ENCODE results near the gene AXIN1. TPM values are rescaled to one million over a fixed set of nuclear protein-coding genes. Genes with fewer than 3 reads are reported as not detected.

The AXIN1 gene
- total RNA-seq, 1 experiment from 2014 or later, result 53.3 TPM

GRCh38 chr16:372302-372983 lies 19.9 kb upstream of the AXIN1 start:
- in situ Hi-C loops (cut with HindIII; ENCODE audit: low pct_unique_long_range_greater_than_20kb, low sequenced_read_pairs) (no loop called here), intact Hi-C loops (cut with micrococcal nuclease; ENCODE audit: unreplicated experiment) (no loop called here)
- peaks cover 17% of the 10 kb centered on the region for H3K4me1 ChIP-seq (ENCODE audit: control insufficient read depth, insufficient read depth, low read length)
- H3K36me3 ChIP-seq (ENCODE audit: control insufficient read depth, insufficient read depth, low read length), result no peaks in the 10 kb centered on the region; the same call in 1 of the 2 replicates
- ChIA-PET POLR2A (interaction anchor here (0.5 kb wide), 2 partner anchors 14 to 62 kb away, joined by 4 to 6 read pairs; no protein-coding TSS in a partner anchor), CTCF (interaction anchor here (0.5 kb wide), 1 partner anchor 10 kb away, joined by 3 read pairs; no protein-coding TSS in a partner anchor)
- no peaks in the 10 kb centered on the region for H3K27me3 ChIP-seq (ENCODE audit: control insufficient read depth, insufficient read depth, low read length)
- BruUV-seq (replicated peaks), result no TSS peak
- TF ChIP-seq SIN3A (IDR thresholded peaks at IDR 0.05; ENCODE audit: borderline replicate concordance, insufficient read depth, low read depth, low read length) (no peak), TCF7L2 (IDR thresholded peaks at IDR 0.05; ENCODE audit: low read depth, low read length) (no peak), REST (IDR thresholded peaks at IDR 0.05; ENCODE audit: insufficient read depth in 1 of 2, low read depth in 2 of 2, low read length in 1 of 2) (no peak), CTCF (IDR thresholded peaks at IDR 0.05) (no peak), POLR2AphosphoS5 (IDR thresholded peaks at IDR 0.05; ENCODE audit: low read depth, low read length) (no peak)
- DNase-seq (ENCODE audit: low read depth, low spot score), result no peak
- H3K9me3 ChIP-seq (ENCODE audit: control insufficient read depth, insufficient read depth, low read depth, low read length), result no peaks in the 10 kb centered on the region
- H3K27ac ChIP-seq (ENCODE audit: low read length), result no peak overlapping the region
- no peak overlapping the region for H3K4me3 ChIP-seq (ENCODE audit: low read depth in 2 of 2, low read length in 2 of 2)
- ATAC-seq, result no peak

- ChIA-PET CTCF (interaction anchor here (0.6 kb wide), 1 partner anchor 265 kb away, joined by 4 read pairs; no protein-coding TSS in a partner anchor), POLR2A (interaction anchor here (0.5 kb wide), 1 partner anchor 63 kb away, joined by 4 read pairs; no protein-coding TSS in a partner anchor)
- peak overlapping the region; percentile 80; the same call in 1 of the 2 replicates for H3K27ac ChIP-seq (ENCODE audit: low read length)
- BruUV-seq (replicated peaks), result no TSS peak
- DNase-seq (ENCODE audit: low read depth, low spot score) (no peak), ATAC-seq (no peak)
- H3K36me3 ChIP-seq (ENCODE audit: control insufficient read depth, insufficient read depth, low read length), result no peaks in the 10 kb centered on the region; the same call in 1 of the 2 replicates
- in situ Hi-C loops (cut with HindIII; ENCODE audit: low pct_unique_long_range_greater_than_20kb, low sequenced_read_pairs) (no loop called here), intact Hi-C loops (cut with micrococcal nuclease; ENCODE audit: unreplicated experiment) (no loop called here)
- peaks cover 17% of the 10 kb centered on the region for H3K4me1 ChIP-seq (ENCODE audit: control insufficient read depth, insufficient read depth, low read length)
- H3K9me3 ChIP-seq (ENCODE audit: control insufficient read depth, insufficient read depth, low read depth, low read length), result no peaks in the 10 kb centered on the region
- TF ChIP-seq TCF7L2 (IDR thresholded peaks at IDR 0.05; ENCODE audit: low read depth, low read length) (no peak), CTCF (IDR thresholded peaks at IDR 0.05) (no peak), REST (IDR thresholded peaks at IDR 0.05; ENCODE audit: insufficient read depth in 1 of 2, low read depth in 2 of 2, low read length in 1 of 2) (no peak), SIN3A (IDR thresholded peaks at IDR 0.05; ENCODE audit: borderline replicate concordance, insufficient read depth, low read depth, low read length) (no peak), POLR2AphosphoS5 (IDR thresholded peaks at IDR 0.05; ENCODE audit: low read depth, low read length) (no peak)
- no peak overlapping the region for H3K4me3 ChIP-seq (ENCODE audit: low read depth in 2 of 2, low read length in 2 of 2)
- H3K27me3 ChIP-seq (ENCODE audit: control insufficient read depth, insufficient read depth, low read length), result no peaks in the 10 kb centered on the region
These were observed 19.2 kb upstream of the AXIN1 start for GRCh38 chr16:371515-372301.
